T-helper 1 cell treated with Interleukin-12 subunit alpha and Interleukin-12 subunit beta and Interleukin-4 antibody, amounts not matched to agents 30 μg/mL and 1 μg/mL, for 36 hours (primary cell): Measurements from ENCODE around the gene OLA1.

Experiments
- H3K27ac Mint-ChIP-seq: one replicate; pipeline ENCODE4 v1.8.0; 2021; ENCODE audit warnings: mild to moderate bottlenecking, mixed read lengths
- H3K27me3 Mint-ChIP-seq: one replicate; pipeline ENCODE4 v1.8.0; 2021; ENCODE audit warnings: low read depth, mixed read lengths
- H3K36me3 Mint-ChIP-seq: one replicate; pipeline ENCODE4 v1.8.0; 2021; ENCODE audit warnings: low read depth, mixed read lengths
- H3K4me1 Mint-ChIP-seq: one replicate; pipeline ENCODE4 v1.8.0; 2021; ENCODE audit warnings: low read depth, mixed read lengths
- H3K4me3 Mint-ChIP-seq: one replicate; pipeline ENCODE4 v1.8.0; 2021; ENCODE audit warnings: mild to moderate bottlenecking, moderate library complexity, mixed read lengths
- H3K9me3 Mint-ChIP-seq: one replicate; pipeline ENCODE4 v1.8.0; 2021; ENCODE audit warnings: mixed read lengths

Gene OLA1

DNA sequence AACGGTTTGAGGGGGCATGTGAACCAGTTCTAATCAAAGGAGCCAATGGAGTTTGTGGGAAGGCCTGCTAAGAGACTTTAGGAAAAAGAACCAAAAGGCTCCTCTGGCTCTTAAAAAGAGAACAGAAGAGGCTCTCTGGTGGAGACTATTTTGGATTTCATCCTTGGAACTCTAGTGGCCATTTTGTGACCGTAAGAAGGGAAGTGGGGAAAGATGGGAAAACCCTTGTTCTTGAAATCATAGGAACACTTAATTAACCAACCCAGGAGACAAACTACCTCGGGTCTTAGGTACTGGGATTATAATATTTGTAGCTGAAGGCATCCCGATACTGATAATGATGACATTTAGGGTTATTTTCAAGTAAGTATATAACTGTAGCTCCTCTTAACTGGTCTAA lies 157.9 kb downstream of the OLA1 start:
- H3K4me3 Mint-ChIP-seq = no peak overlapping the region
- no peaks in the 10 kb centered on the region for H3K27me3 Mint-ChIP-seq
- H3K9me3 Mint-ChIP-seq = peaks cover 2% of the 10 kb centered on the region
- H3K36me3 Mint-ChIP-seq = peaks cover 3% of the 10 kb centered on the region
- no peak overlapping the region for H3K27ac Mint-ChIP-seq
- H3K4me1 Mint-ChIP-seq = peaks cover 2% of the 10 kb centered on the region

DNA sequence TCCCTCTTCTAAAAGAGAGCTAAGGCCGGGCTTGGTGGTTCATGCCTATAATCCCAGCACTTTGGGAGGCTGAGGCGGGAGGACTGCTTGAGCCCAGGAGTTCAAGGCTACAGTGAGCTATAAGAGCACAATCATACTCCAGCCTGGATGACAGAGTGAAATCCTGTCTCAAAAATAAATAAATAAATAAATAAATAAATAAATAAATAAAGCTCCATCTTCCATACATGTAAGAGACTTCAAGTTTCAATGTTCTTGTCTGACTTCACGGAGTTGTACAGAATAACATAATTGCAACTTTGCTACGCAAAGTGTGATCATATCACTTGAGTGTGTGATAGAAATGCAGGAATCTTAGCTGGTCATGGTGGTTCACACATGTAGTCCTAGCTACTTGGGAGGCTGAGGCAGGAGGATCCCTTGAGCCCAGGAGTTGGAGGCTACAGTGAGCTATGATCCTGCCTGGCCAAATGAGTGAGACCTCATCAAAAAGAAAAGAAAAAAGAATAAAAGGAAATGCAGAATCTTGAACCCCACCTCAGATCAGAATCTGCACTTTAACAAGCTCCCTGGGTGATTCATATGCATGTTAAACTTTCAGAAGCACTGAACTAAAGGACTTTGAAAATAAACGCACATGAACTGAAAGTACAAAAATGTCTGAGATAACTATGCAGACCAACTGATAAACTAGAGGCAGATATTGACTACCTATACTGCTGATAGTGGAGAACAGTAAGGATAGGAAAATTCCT lies 159.4 kb downstream of the OLA1 start:
- no peak overlapping the region for H3K27ac Mint-ChIP-seq
- no peaks in the 10 kb centered on the region for H3K4me1 Mint-ChIP-seq
- H3K27me3 Mint-ChIP-seq = no peaks in the 10 kb centered on the region
- no peak overlapping the region for H3K4me3 Mint-ChIP-seq
- no peaks in the 10 kb centered on the region for H3K9me3 Mint-ChIP-seq
- peaks cover under 1% of the 10 kb centered on the region for H3K36me3 Mint-ChIP-seq

DNA sequence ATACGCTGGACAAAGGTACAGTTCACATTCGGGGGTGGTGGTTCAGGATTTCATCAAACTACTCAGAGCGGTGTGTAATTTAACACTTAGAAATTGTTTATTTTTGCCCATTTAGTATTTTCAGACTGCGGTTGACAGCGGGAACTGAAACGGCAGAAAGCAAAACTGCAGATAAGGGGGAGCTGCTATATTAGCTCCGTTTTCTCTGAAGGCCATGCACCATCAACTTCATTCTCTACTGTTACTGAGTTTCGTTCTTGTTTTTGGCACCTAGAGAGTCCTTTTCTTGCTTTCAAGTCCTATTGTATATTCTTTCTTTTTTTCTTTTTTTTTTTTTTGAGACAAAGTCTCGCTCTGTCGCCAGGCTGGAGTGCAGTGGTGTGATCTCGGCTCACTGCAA lies 161.6 kb downstream of the OLA1 start:
- no peaks in the 10 kb centered on the region for H3K4me1 Mint-ChIP-seq
- H3K27ac Mint-ChIP-seq = no peak overlapping the region
- H3K9me3 Mint-ChIP-seq = no peaks in the 10 kb centered on the region
- H3K4me3 Mint-ChIP-seq = no peak overlapping the region
- H3K27me3 Mint-ChIP-seq = no peaks in the 10 kb centered on the region
- peaks cover 1% of the 10 kb centered on the region for H3K36me3 Mint-ChIP-seq

DNA sequence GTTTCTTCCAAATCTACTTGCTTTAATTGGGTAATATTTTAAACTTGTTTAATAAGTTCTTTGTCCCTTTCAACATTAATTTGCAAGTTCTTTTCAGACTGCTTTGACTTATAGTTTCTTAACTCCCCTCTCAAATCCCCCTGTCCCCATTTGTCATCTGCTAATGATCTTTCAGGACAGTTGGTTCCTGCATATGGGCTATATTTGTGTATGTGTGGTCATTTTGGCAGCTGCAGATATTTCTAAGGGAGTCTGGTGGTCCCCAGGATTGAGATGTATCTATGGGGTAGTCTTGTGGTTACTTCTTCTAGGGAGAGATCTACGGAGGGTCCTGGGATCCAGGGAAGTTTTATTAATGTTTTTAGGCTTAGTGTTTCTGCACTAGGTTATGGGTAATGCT lies 162.6 kb downstream of the OLA1 start:
- Mint-ChIP-seq H3K36me3 (peaks cover 1% of the 10 kb centered on the region), H3K4me3 (no peak overlapping the region), H3K27ac (no peak overlapping the region), H3K27me3 (no peaks in the 10 kb centered on the region), H3K9me3 (no peaks in the 10 kb centered on the region), H3K4me1 (no peaks in the 10 kb centered on the region)

DNA sequence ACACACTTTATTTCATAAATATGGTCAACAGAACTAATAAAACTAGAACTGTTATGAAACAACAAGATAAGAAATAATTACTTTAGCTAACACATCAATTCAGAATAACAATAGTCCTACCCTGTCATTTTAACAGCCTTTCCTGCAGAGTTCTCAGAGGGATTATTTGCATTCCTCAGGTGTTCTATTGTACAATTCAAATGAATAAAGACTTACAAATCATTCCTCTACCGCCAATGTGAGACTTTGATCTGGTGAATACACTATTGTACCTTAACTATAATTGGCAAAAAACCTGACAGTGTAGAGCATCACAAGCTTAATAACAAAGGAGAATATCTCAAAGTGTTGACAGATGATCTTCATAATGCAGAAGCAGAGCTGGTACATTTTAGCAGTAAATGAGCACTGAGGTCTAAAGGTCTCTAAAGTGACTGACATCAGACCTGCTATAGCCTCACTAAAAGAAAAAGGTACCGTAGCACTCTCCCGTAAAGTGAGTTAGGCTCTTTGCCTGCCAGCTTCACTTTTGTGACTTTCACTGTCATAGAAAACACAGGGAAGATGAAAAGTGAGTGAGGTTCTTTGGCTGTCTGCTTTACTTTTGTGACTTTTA lies 164.4 kb downstream of the OLA1 start:
- Mint-ChIP-seq H3K4me3 (no peak overlapping the region), H3K9me3 (no peaks in the 10 kb centered on the region), H3K4me1 (no peaks in the 10 kb centered on the region), H3K27me3 (no peaks in the 10 kb centered on the region), H3K27ac (no peak overlapping the region), H3K36me3 (peaks cover 1% of the 10 kb centered on the region)

DNA sequence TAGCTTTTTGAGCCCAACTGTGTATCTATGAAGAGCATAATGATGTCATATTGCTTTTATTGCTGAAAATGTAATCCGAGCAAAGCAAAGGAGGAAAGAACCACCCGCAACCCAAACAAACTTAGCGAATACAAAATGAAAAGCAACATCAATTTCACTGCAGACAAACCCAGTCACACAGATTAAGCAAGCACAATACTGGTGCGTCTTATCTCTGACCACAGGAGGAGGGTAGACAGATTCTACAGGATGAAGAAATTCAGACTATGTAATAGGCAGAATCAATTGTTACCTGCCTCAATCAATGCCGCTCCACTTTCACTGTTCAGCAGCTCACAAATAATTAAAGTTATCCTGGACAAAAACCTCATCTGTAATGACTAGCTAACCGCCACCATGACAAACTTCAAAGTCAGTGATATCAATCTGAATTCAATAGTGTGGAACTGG lies 167.6 kb downstream of the OLA1 start:
- no peaks in the 10 kb centered on the region for H3K4me1 Mint-ChIP-seq

DNA sequence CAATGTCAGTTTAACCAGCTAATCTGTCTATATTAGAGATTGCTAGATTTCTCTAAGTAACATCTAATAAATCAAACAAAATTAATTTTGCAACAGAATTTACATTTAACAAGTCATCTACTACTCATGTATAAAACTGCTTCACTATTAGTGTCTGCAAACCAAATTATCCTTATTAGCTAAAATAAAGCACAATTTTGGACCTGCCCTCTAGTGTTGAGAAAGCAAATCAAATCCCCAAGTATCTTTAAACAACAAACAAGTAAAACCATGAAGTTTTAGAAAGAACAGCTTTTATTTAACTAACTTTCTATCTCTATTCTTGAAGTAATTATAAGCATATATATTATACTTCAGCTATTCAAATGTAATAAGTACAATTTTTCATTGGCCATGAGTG lies 170.1 kb downstream of the OLA1 start:
- H3K27me3 Mint-ChIP-seq = no peaks in the 10 kb centered on the region
- H3K9me3 Mint-ChIP-seq = no peaks in the 10 kb centered on the region
- H3K36me3 Mint-ChIP-seq = peaks cover 7% of the 10 kb centered on the region
- no peak overlapping the region for H3K27ac Mint-ChIP-seq
- no peaks in the 10 kb centered on the region for H3K4me1 Mint-ChIP-seq
- H3K4me3 Mint-ChIP-seq = no peak overlapping the region

More for the DNA sequence above, 167.6 kb downstream of the OLA1 start:
- Mint-ChIP-seq H3K36me3 (peaks cover 1% of the 10 kb centered on the region), H3K9me3 (no peaks in the 10 kb centered on the region), H3K27me3 (no peaks in the 10 kb centered on the region), H3K4me3 (no peak overlapping the region), H3K27ac (no peak overlapping the region)

DNA sequence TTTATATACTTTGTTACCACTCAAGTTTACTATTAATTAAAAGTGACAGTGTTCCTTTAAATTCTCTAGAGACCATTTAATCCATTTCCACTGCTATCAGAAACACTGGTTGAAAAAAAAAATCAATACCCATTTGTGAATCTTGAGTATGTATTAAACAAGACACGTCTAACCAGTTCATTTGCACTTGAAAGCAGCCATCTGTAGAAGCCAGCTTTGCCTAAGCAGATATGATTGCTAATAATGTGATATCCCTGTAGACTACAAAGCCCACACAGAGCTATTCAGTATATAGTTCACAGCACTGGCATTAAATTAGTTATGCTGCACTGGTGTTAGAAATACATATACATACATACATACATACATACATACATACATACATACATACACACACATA lies 171.4 kb downstream of the OLA1 start:
- Mint-ChIP-seq H3K27me3 (no peaks in the 10 kb centered on the region), H3K27ac (no peak overlapping the region), H3K4me1 (no peaks in the 10 kb centered on the region), H3K36me3 (peaks cover 7% of the 10 kb centered on the region), H3K9me3 (no peaks in the 10 kb centered on the region), H3K4me3 (no peak overlapping the region)

DNA sequence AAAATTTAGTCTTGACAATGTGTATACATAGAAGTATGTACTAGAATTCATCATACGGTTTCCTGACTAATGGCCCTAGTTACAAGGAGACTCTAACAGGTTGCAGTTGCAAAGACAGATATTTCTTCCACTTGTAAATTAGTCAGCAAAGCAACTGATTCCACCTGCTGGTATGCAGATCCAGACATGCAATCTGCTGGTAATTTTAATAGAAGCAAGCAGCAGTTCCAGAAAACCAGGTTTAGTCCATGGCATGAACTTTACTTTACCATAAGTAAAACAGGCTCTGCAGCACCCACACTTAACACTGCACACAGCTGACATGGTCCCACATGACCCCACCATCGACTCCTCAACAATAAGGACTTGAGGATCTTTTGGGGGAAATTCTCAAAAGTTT lies 172.3 kb downstream of the OLA1 start:
- no peaks in the 10 kb centered on the region for H3K4me1 Mint-ChIP-seq
- no peak overlapping the region for H3K4me3 Mint-ChIP-seq
- H3K27ac Mint-ChIP-seq = no peak overlapping the region
- H3K9me3 Mint-ChIP-seq = no peaks in the 10 kb centered on the region
- H3K27me3 Mint-ChIP-seq = no peaks in the 10 kb centered on the region
- peaks cover 7% of the 10 kb centered on the region for H3K36me3 Mint-ChIP-seq

DNA sequence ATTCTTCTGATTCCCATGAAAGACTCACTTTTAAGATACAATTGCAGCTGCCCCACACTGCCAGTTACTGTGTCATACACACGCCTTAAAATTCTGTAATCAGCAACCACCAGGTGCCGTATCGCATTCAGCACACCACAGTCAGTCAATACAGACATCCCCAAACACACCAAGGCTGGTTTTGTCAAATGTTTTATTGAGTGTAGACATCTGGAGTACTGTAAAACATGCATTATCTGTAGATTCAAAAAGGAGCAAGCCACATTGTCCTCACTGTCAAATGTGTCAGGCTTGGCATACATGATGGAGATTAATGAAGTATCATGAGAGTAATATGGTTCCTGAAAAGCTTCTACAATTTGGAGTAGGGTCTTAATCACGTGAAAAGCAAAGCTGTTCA lies 173.5 kb downstream of the OLA1 start:
- Mint-ChIP-seq H3K27ac (no peak overlapping the region), H3K9me3 (no peaks in the 10 kb centered on the region), H3K27me3 (no peaks in the 10 kb centered on the region), H3K4me1 (no peaks in the 10 kb centered on the region), H3K4me3 (no peak overlapping the region), H3K36me3 (peaks cover 7% of the 10 kb centered on the region)

DNA sequence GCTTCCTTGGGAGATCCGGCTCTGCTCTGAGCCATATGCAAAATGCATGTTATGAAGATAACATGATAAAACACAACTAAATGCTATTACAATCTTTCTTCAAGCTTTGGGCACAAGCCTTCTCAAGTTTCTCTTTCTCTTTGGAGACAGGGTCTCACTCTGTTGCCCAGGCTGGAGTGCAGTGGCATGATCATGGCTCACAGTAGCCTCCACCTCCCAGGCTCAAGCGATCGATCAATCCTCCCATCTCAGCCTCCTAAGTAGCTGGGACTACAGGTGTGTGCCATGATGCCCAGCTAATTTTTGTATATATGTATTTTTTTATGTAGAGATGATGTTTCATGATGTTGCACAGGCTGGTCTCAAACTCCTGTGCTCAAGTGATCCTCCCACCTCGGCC lies 175.5 kb downstream of the OLA1 start:
- Mint-ChIP-seq H3K4me1 (no peaks in the 10 kb centered on the region), H3K4me3 (no peak overlapping the region), H3K27ac (no peak overlapping the region), H3K36me3 (peaks cover 7% of the 10 kb centered on the region), H3K9me3 (no peaks in the 10 kb centered on the region), H3K27me3 (no peaks in the 10 kb centered on the region)

DNA sequence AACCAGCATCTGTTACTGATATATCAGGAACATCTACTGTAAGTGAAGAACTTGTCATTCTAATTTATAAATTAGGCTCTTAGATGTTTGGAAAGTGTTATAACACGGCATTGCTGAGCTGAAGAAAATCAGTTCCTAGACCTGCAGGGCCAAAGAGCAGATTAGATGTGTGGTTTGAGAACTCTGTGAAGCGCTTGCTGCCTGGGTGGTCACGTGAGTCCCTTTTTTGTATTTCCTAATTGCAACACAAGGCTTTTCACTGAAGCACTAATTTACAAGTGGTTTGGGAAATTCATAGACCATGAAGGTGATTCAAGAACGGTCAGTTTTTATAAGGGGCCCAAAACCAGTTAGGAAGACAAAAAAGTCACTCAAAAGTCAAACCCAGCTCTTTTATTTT lies 176.3 kb downstream of the OLA1 start:
- Mint-ChIP-seq H3K4me3 (no peak overlapping the region), H3K27ac (no peak overlapping the region), H3K9me3 (no peaks in the 10 kb centered on the region), H3K36me3 (peaks cover 7% of the 10 kb centered on the region), H3K27me3 (no peaks in the 10 kb centered on the region), H3K4me1 (no peaks in the 10 kb centered on the region)

DNA sequence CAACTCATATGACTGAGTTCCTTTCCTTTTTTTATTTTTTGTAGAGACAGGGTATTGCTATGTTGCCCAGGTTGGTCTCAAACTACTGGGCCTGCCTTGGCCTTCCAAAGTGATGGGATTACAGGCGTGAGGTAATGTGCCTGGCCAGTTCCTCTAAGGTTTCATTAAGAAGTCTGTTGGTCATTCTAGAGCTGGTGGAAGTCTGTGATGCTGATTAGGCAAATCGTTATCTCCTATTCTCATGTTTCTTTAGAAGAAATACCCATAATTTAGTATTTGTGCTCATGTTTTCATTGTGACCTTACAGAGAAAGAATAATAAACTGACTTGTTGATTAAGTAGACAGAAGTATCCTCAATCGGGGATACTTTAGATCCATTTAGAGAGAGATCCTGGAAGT lies 177.0 kb downstream of the OLA1 start:
- no peaks in the 10 kb centered on the region for H3K9me3 Mint-ChIP-seq
- no peak overlapping the region for H3K27ac Mint-ChIP-seq
- H3K36me3 Mint-ChIP-seq = peaks cover 7% of the 10 kb centered on the region
- no peak overlapping the region for H3K4me3 Mint-ChIP-seq
- peaks cover 4% of the 10 kb centered on the region for H3K27me3 Mint-ChIP-seq
- no peaks in the 10 kb centered on the region for H3K4me1 Mint-ChIP-seq

DNA sequence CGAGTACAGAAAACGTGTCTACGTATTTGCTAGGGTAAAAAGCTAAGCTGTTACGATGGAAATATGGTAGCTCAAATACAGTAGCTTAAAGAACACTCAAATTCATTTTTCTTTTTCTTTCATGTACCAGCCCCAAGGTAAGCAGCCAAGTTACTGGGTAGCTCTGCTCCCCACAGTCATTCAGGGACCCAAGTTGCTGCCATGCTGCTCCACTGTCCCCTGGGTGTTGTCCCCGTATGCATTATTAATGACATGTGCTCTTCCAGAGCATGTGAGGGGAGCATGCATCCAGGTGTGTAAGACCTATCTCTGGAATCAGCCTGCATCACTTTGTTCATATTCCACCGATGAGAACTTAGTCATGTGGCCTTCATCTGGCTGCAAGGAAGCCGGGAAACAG lies 178.1 kb downstream of the OLA1 start:
- H3K4me3 Mint-ChIP-seq = no peak overlapping the region
- peaks cover 7% of the 10 kb centered on the region for H3K36me3 Mint-ChIP-seq
- H3K27ac Mint-ChIP-seq = no peak overlapping the region
- peaks cover 4% of the 10 kb centered on the region for H3K27me3 Mint-ChIP-seq
- no peaks in the 10 kb centered on the region for H3K9me3 Mint-ChIP-seq
- H3K4me1 Mint-ChIP-seq = no peaks in the 10 kb centered on the region

DNA sequence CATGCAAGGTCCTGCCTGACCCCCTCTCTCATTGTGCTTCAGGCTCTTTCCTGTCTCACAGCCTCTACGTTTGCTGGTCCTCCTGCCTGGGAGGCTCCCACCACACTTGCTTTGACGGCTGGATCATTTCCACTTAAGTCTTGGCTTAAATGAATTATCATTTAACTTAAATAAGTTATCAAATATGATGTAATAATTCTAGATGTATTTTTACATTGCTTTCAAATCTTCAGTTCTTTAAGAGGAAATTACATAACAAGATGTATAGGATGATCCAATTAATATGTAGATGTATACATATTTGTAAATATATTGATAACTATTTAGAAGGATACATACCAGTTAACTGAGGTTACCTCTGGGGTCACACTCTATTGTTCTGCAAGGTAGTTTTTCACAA lies 180.5 kb downstream of the OLA1 start:
- H3K27ac Mint-ChIP-seq = no peak overlapping the region
- H3K4me3 Mint-ChIP-seq = no peak overlapping the region
- H3K27me3 Mint-ChIP-seq = peaks cover 7% of the 10 kb centered on the region
- H3K9me3 Mint-ChIP-seq = no peaks in the 10 kb centered on the region
- no peaks in the 10 kb centered on the region for H3K36me3 Mint-ChIP-seq
- no peaks in the 10 kb centered on the region for H3K4me1 Mint-ChIP-seq
